Endothelial cell of umbilical vein (primary cell): ENCODE measurements around the gene ALAD. TPM values are rescaled to one million over a fixed set of nuclear protein-coding genes. Genes with fewer than 3 reads are reported as not detected.

Experiments
- BruUV-seq: library from RNA; stranded (reverse); fragments of 400-500 nt; replicated peaks from 2 replicates; lab custom pipeline; 2021; lab: Mats Ljungman, UMichigan
- CTCF ChIA-PET: fragments of 300-600, 350-600 bp; sonication (Branson Sonifier 250); formaldehyde crosslinking; loops from one replicate; lab custom pipeline; 2021; ENCODE audit warnings: antibody characterized with exemption, inconsistent platforms; lab: Charles Lee
- POLR2A ChIA-PET: fragments of 300-600, 350-600 bp; sonication (Branson Sonifier 250); formaldehyde crosslinking; loops from one replicate; lab custom pipeline; 2021; ENCODE audit warnings: antibody characterized with exemption, inconsistent platforms; lab: Charles Lee
- DNase-seq: peaks from one replicate; pipeline ENCODE4 v3.0.0-alpha.2; 2011; ENCODE audit warnings: low read depth, low spot score
- FAIRE-seq: peaks from 2 replicates; lab custom pipeline; 2011; peaks lifted over from hg19 to GRCh38; lab: Jason Lieb, UNC
- H2AFZ ChIP-seq: 2 replicates; pipeline ENCODE4 v1.6.0; 2012; ENCODE audit warnings: low read depth, low read length, control low read depth, inconsistent platforms
- H3K27ac ChIP-seq: 2 replicates; pipeline ENCODE4 v1.5.1; 2011; ENCODE audit warnings: low read depth, mild to moderate bottlenecking, control low read depth, low read length, moderate library complexity; ENCODE audit not compliant: insufficient read depth
- H3K27me3 ChIP-seq, 2 experiments: 2 replicates each; pipeline versions ENCODE4 v1.6.0 to v1.6.1; 2011; ENCODE audit warnings: low read length in 2 of 2, mixed read lengths in 1 of 2; ENCODE audit not compliant: control insufficient read depth in 2 of 2, insufficient read depth in 2 of 2
- H3K36me3 ChIP-seq, 2 experiments: 2 replicates in 1 of 2; 3 replicates in 1 of 2; pipeline ENCODE4 v1.5.1; 2011; ENCODE audit warnings: low read length in 2 of 2, mild to moderate bottlenecking in 1 of 2, moderate library complexity in 1 of 2; ENCODE audit not compliant: control insufficient read depth in 2 of 2, insufficient read depth in 2 of 2; ENCODE audit errors: extremely low read depth in 1 of 2
- H3K4me1 ChIP-seq: 3 replicates; pipeline ENCODE4 v1.5.1; 2011; ENCODE audit warnings: mild to moderate bottlenecking, low read length; ENCODE audit not compliant: control insufficient read depth, insufficient read depth; ENCODE audit errors: extremely low read depth
- H3K4me2 ChIP-seq: 2 replicates; pipeline ENCODE4 v1.6.1; 2011; ENCODE audit warnings: low read length, control low read depth, mixed read lengths; ENCODE audit not compliant: insufficient read depth
- H3K4me3 ChIP-seq, 3 experiments: fragments of 200-600 bp in 1 of 3; sonication (generic), shearing (Covaris generic) in 1 of 3; replicated peaks in 1 of 3; 2 replicates each; pipeline ENCODE4 v1.5.1; 2011 to 2016; ENCODE audit warnings: control low read depth in 3 of 3, low read length in 3 of 3, mild to moderate bottlenecking in 2 of 3, inconsistent platforms in 1 of 3, low read depth in 1 of 3, moderate library complexity in 1 of 3; ENCODE audit not compliant: insufficient read depth in 1 of 3
- H3K79me2 ChIP-seq: 2 replicates; pipeline ENCODE4 v1.6.0; 2012; ENCODE audit warnings: low read length, inconsistent platforms; ENCODE audit not compliant: control insufficient read depth, insufficient read depth
- H3K9ac ChIP-seq: replicated peaks from 2 replicates; pipeline ENCODE3; 2011; ENCODE audit warnings: low read length, control low read depth; ENCODE audit not compliant: insufficient read depth; ENCODE audit errors: extremely low read depth
- H3K9me1 ChIP-seq: replicated peaks from 3 replicates; pipeline ENCODE4 v1.6.0; 2011; ENCODE audit warnings: mild to moderate bottlenecking, low read length; ENCODE audit not compliant: control insufficient read depth, insufficient read depth; ENCODE audit errors: extremely low read depth
- H3K9me3 ChIP-seq: replicated peaks from 2 replicates; pipeline ENCODE4 v1.5.1; 2012; ENCODE audit warnings: low read length, inconsistent platforms; ENCODE audit not compliant: control insufficient read depth, insufficient read depth
- H4K20me1 ChIP-seq: replicated peaks from 2 replicates; pipeline ENCODE3; 2011; ENCODE audit warnings: mild to moderate bottlenecking, low read length; ENCODE audit not compliant: control insufficient read depth, insufficient read depth; ENCODE audit errors: extremely low read depth
- EZH2 ChIP-seq: IDR thresholded peaks from 2 replicates; pipeline ENCODE4 v1.6.1; 2012; ENCODE audit warnings: borderline replicate concordance, low read depth, mild to moderate bottlenecking, moderate library complexity, low read length, inconsistent platforms; ENCODE audit not compliant: severe bottlenecking
- FOS ChIP-seq: IDR thresholded peaks from 2 replicates; pipeline ENCODE4 v1.6.1; 2011; ENCODE audit warnings: mild to moderate bottlenecking, low read length, moderate library complexity, borderline replicate concordance; ENCODE audit not compliant: insufficient read depth
- GATA2 ChIP-seq: IDR thresholded peaks from 2 replicates; pipeline ENCODE4 v1.7.0; 2011; ENCODE audit warnings: low read depth, mild to moderate bottlenecking, moderate library complexity, mixed read lengths, low read length; ENCODE audit not compliant: insufficient read length, insufficient read depth
- JUN ChIP-seq: IDR thresholded peaks from 2 replicates; pipeline ENCODE4 v1.6.1; 2011; ENCODE audit warnings: borderline replicate concordance, low read depth; ENCODE audit not compliant: insufficient read length, insufficient read depth
- MAX ChIP-seq: IDR thresholded peaks from 2 replicates; pipeline ENCODE4 v1.6.1; 2011; ENCODE audit not compliant: insufficient read depth, insufficient read length
- MYC ChIP-seq: IDR thresholded peaks from one replicate; pipeline ENCODE4 v1.6.1; 2011; ENCODE audit warnings: mild to moderate bottlenecking, low read depth, low read length
- POLR2A ChIP-seq: IDR thresholded peaks from 2 replicates; pipeline ENCODE4 v1.6.1; 2012; ENCODE audit warnings: low read depth, mild to moderate bottlenecking, control low read depth, low read length
- POLR2AphosphoS5 ChIP-seq: IDR thresholded peaks from 2 replicates; pipeline ENCODE4 v1.6.1; 2012; ENCODE audit warnings: low read depth, mild to moderate bottlenecking, control low read depth, low read length, moderate library complexity; ENCODE audit not compliant: insufficient read depth
- dilution Hi-C: fragments of 300-500 bp; cut with MboI; formaldehyde crosslinking; loops from one replicate; pipeline ENCODE4 v1.15.0; 2019; ENCODE audit warnings: low sequenced_read_pairs; ENCODE audit not compliant: extremely low pct_ligation_motif_present
- intact Hi-C: fragments of 100-400 bp; cut with micrococcal nuclease; formaldehyde crosslinking; loops from one replicate; pipeline ENCODE4 v1.10.0; 2022
- polyA plus RNA-seq, 4 experiments: library from polyadenylated mRNA; depleted of rRNA in 3 of 4; stranded (reverse) in 3 of 4; unstranded in 1 of 4; fragments of >200 nt; gene quantifications; 2 replicates each; pipeline versions ENCODE4 v1.2.1 to v1.2.3, GENCODE V29; 2011 to 2012; ENCODE audit warnings: missing spikeins in 1 of 4
- total RNA-seq: library from RNA; stranded (reverse); gene quantifications from 2 replicates; pipeline ENCODE4 v1.2.3, GENCODE V29; 2021
- TF ChIP-seq, protein P1 (sequence below), 2 donors: IDR thresholded peaks; 1 replicate in 1 of 2; 2 replicates in 1 of 2; pipeline ENCODE4 v1.5.1; 2011; ENCODE audit warnings: low read length in 2 of 2, mild to moderate bottlenecking in 2 of 2, moderate library complexity in 2 of 2, control low read depth in 1 of 2, inconsistent platforms in 1 of 2, low read depth in 1 of 2; ENCODE audit not compliant: insufficient read depth in 1 of 2; ENCODE audit errors: extremely low read depth in 1 of 2

The ALAD gene
- total and polyA plus RNA-seq, 2 donors (not counting 3 experiments of a cell fraction or from before 2014, with no cell fraction given): 12.8 to 29.5 TPM

- no peak for DNase-seq
- ChIA-PET POLR2A (no interaction called here), CTCF (no interaction called here)
- Histone ChIP-seq H4K20me1 (no peaks in the 10 kb centered on the region), H3K27me3 (peaks cover 41 to 51% of the 10 kb centered on the region in 2 experiments), H3K9me3 (no peaks in the 10 kb centered on the region), H3K9ac (no peak overlapping the region), H2AFZ (no peak overlapping the region), H3K36me3 (no peaks in the 10 kb centered on the region), H3K4me3 (no peak overlapping the region), H3K4me2 (no peak overlapping the region), H3K9me1 (no peaks in the 10 kb centered on the region), H3K79me2 (no peaks in the 10 kb centered on the region), H3K27ac (no peak overlapping the region), H3K4me1 (peaks cover 3% of the 10 kb centered on the region)
- TF ChIP-seq POLR2A (no peak), JUN (no peak), MAX (no peak), EZH2 (no peak), POLR2AphosphoS5 (no peak), GATA2 (no peak), MYC (no peak), FOS (no peak)
- TF ChIP-seq, protein P1, sequence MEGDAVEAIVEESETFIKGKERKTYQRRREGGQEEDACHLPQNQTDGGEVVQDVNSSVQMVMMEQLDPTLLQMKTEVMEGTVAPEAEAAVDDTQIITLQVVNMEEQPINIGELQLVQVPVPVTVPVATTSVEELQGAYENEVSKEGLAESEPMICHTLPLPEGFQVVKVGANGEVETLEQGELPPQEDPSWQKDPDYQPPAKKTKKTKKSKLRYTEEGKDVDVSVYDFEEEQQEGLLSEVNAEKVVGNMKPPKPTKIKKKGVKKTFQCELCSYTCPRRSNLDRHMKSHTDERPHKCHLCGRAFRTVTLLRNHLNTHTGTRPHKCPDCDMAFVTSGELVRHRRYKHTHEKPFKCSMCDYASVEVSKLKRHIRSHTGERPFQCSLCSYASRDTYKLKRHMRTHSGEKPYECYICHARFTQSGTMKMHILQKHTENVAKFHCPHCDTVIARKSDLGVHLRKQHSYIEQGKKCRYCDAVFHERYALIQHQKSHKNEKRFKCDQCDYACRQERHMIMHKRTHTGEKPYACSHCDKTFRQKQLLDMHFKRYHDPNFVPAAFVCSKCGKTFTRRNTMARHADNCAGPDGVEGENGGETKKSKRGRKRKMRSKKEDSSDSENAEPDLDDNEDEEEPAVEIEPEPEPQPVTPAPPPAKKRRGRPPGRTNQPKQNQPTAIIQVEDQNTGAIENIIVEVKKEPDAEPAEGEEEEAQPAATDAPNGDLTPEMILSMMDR (IDR thresholded peaks at IDR 0.05; ENCODE audit: extremely low read depth in 1 of 2, insufficient read depth in 1 of 2, low read depth in 1 of 2, low read length in 2 of 2): no peak
- no peak for FAIRE-seq
- no TSS peak for BruUV-seq
- intact Hi-C loops: no loop called here
- dilution Hi-C loops: no loop called here
These were observed 48.7 kb downstream of the ALAD start for GRCh38 chr9:113352411-113352810.
